Calu3 (cell line): ENCODE measurements around the gene KLHL29. TPM values are rescaled to one million over a fixed set of nuclear protein-coding genes. Genes with fewer than 3 reads are reported as not detected.

ENCODE experiments used
- BruUV-seq: library from RNA; stranded (reverse); fragments of 400-500 nt; replicated peaks from 2 replicates; lab custom pipeline; 2021; lab: Mats Ljungman, UMichigan
- CTCF ChIA-PET: fragments of 300-600 bp; sonication (Branson Sonifier 250); formaldehyde crosslinking; loops from one replicate; lab custom pipeline; 2022; ENCODE audit warnings: antibody characterized with exemption; lab: Charles Lee
- DNase-seq: peaks from one replicate; pipeline ENCODE4 v3.0.0; 2022
- H3K27ac Mint-ChIP-seq: one replicate; pipeline ENCODE4 v1.8.0; 2022; ENCODE audit warnings: mixed read lengths; ENCODE audit not compliant: unreplicated experiment
- H3K27me3 Mint-ChIP-seq: one replicate; pipeline ENCODE4 v1.8.0; 2022; ENCODE audit warnings: mixed read lengths; ENCODE audit not compliant: unreplicated experiment
- H3K36me3 Mint-ChIP-seq: one replicate; pipeline ENCODE4 v1.8.0; 2022; ENCODE audit warnings: mild to moderate bottlenecking, moderate library complexity, mixed read lengths; ENCODE audit not compliant: insufficient read depth, unreplicated experiment
- H3K4me1 Mint-ChIP-seq: one replicate; pipeline ENCODE4 v1.8.0; 2022; ENCODE audit warnings: mild to moderate bottlenecking, low read depth, mixed read lengths; ENCODE audit not compliant: unreplicated experiment
- H3K4me3 Mint-ChIP-seq: one replicate; pipeline ENCODE4 v1.8.0; 2022; ENCODE audit warnings: mild to moderate bottlenecking, low read depth, moderate library complexity, mixed read lengths; ENCODE audit not compliant: unreplicated experiment
- H3K9me3 Mint-ChIP-seq: one replicate; pipeline ENCODE4 v1.8.0; 2022; ENCODE audit warnings: low read depth, mixed read lengths; ENCODE audit not compliant: unreplicated experiment
- intact Hi-C: fragments of 100-400 bp; cut with micrococcal nuclease; formaldehyde crosslinking; loops from one replicate; pipeline ENCODE4 v1.10.0; 2022; ENCODE audit not compliant: unreplicated experiment
- total RNA-seq: library from RNA; stranded (reverse); gene quantifications from 2 replicates; pipeline ENCODE4 v1.2.3, GENCODE V29; 2022
- TF ChIP-seq, protein P1 (sequence below): fragments of 200-600 bp; IDR thresholded peaks from one replicate; pipeline ENCODE4 v1.8.0; 2022; ENCODE audit warnings: antibody characterized with exemption; ENCODE audit not compliant: unreplicated experiment

Gene KLHL29
- total RNA-seq, 1 experiment from 2014 or later, result 11.9 TPM

DNA sequence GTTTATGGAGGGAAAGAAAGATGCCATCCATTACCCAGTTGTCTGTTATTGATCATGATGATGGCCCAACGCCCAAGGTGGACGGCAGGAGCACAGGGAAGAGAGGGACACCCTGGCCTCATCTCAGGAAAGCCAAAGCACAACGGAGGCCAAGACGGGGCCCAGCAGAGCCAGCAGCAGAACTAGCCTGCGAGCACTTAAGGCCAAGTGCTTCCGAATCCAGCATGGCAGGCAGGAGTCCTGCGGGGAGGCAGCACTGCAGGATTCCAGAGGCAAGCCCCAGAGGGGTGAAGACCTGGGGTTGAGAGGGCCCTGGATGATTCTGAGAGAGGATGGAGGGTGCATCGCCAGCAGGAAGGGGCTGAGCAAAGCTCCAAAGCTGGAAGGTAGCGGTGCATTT, 28.3 kb upstream of the KLHL29 start:
- CTCF ChIA-PET, result no interaction called here
- DNase-seq, result no peak
- intact Hi-C loops, result no loop called here
- TF ChIP-seq, protein P1, sequence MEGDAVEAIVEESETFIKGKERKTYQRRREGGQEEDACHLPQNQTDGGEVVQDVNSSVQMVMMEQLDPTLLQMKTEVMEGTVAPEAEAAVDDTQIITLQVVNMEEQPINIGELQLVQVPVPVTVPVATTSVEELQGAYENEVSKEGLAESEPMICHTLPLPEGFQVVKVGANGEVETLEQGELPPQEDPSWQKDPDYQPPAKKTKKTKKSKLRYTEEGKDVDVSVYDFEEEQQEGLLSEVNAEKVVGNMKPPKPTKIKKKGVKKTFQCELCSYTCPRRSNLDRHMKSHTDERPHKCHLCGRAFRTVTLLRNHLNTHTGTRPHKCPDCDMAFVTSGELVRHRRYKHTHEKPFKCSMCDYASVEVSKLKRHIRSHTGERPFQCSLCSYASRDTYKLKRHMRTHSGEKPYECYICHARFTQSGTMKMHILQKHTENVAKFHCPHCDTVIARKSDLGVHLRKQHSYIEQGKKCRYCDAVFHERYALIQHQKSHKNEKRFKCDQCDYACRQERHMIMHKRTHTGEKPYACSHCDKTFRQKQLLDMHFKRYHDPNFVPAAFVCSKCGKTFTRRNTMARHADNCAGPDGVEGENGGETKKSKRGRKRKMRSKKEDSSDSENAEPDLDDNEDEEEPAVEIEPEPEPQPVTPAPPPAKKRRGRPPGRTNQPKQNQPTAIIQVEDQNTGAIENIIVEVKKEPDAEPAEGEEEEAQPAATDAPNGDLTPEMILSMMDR, result no peak
- no peak overlapping the region for H3K4me3 Mint-ChIP-seq
- H3K27ac Mint-ChIP-seq, result no peak overlapping the region
- no TSS peak for BruUV-seq
- no peaks in the 10 kb centered on the region for H3K9me3 Mint-ChIP-seq
- H3K27me3 Mint-ChIP-seq, result peaks cover 31% of the 10 kb centered on the region
- no peaks in the 10 kb centered on the region for H3K36me3 Mint-ChIP-seq
- peaks cover 13% of the 10 kb centered on the region for H3K4me1 Mint-ChIP-seq

DNA sequence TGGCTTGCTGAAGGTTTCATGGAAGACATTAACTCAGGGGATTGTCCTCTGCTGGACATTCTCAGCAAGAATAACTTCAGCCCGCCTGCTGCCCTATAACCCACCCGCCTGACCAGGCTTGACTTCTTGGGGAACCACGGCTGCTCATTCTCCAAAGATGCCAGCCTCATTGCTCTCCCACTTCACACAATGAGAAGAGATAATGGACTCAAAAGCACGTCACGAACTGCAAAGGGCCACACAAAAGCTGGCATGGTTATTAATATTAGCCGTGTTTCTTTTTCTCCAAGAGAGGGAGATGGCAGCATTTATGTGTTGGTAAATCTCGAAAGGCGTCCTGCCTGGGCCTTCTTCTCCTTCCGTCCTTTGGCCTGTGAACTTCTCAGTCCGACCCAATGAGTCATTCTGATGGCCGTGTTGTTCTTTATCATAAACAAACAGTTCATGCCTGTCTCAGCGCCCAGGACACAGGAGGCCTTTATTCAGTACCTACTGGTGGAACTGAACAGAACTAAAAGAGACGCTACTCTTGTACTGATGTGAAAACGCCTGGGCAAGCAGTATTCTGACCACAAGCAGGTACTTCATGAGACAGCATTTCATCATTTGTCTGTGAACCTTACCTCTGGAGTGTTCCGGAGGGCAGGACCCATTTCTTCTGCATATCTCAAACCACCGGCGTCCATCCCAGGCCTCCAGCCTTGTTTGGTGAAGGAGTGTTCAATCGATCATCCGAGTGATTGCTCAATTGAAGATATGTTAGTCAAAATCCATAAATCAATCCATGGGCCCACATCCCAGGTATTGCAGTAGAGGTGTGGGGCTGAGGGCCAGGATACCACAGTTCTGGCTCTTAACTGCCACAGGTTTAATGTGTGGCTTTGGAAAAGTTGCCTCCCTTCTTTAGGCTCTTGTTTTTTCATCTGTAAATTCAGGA, 25.1 kb upstream of the KLHL29 start:
- H3K27ac Mint-ChIP-seq, result no peak overlapping the region
- H3K4me1 Mint-ChIP-seq, result peaks cover 13% of the 10 kb centered on the region
- TF ChIP-seq, protein P1, result no peak
- H3K9me3 Mint-ChIP-seq, result no peaks in the 10 kb centered on the region
- intact Hi-C loops, result loop anchor here (10.0 kb wide), 1 partner anchor 405 kb away; no protein-coding TSS in a partner anchor
- DNase-seq, result no peak
- no TSS peak for BruUV-seq
- H3K36me3 Mint-ChIP-seq, result no peaks in the 10 kb centered on the region
- peaks cover 12% of the 10 kb centered on the region for H3K27me3 Mint-ChIP-seq
- CTCF ChIA-PET, result no interaction called here
- H3K4me3 Mint-ChIP-seq, result no peak overlapping the region

- CTCF ChIA-PET, result no interaction called here
- BruUV-seq, result no TSS peak
- no peak overlapping the region for H3K27ac Mint-ChIP-seq
These were observed 24.3 kb upstream of the KLHL29 start for GRCh38 chr2:23360571-23361125.

DNA sequence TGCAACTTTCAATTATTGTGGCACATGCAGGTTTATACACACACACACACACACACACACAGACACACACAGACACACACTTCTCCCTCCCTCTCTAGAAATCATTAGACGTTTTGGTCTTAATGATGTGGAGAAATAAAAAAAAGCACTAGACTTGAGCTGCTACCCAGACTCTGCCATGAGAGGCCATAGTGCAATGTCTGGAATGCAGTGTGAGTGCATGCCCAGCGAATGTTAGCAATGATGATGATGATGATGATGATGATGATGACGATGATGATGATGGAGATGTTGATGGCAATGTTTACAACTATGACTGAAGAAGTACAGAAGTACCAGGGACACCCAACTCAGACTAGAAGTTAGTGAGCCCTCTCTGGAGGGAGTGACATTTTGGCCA, 23.8 kb upstream of the KLHL29 start:
- Mint-ChIP-seq H3K36me3 (no peaks in the 10 kb centered on the region), H3K27me3 (peaks cover 18% of the 10 kb centered on the region), H3K4me3 (no peak overlapping the region), H3K9me3 (no peaks in the 10 kb centered on the region), H3K4me1 (peaks cover 15% of the 10 kb centered on the region), H3K27ac (no peak overlapping the region)
- no TSS peak for BruUV-seq
- CTCF ChIA-PET, result no interaction called here
- TF ChIP-seq, protein P1, result no peak
- DNase-seq, result no peak
- intact Hi-C loops, result loop anchor here (10.0 kb wide), 1 partner anchor 404 kb away; no protein-coding TSS in a partner anchor

More at GRCh38 chr2:23360571-23361125, 24.3 kb upstream of the KLHL29 start:
- Mint-ChIP-seq H3K4me3 (no peak overlapping the region), H3K4me1 (peaks cover 13% of the 10 kb centered on the region), H3K27me3 (peaks cover 13% of the 10 kb centered on the region), H3K36me3 (no peaks in the 10 kb centered on the region), H3K9me3 (no peaks in the 10 kb centered on the region)
- peak; percentile 23 for DNase-seq
- TF ChIP-seq, protein P1, result no peak
- intact Hi-C loops, result loop anchor here (10.0 kb wide), 1 partner anchor 404 kb away; no protein-coding TSS in a partner anchor
